Spleen (tissue), 7 donors: ENCODE results near the gene RSL24D1.

Experiments
- POLR2AphosphoS5 ChIP-seq, 3 donors: sonication (generic); formaldehyde crosslinking; IDR thresholded peaks; one replicate each; pipeline ENCODE4 v1.5.1; 2017; ENCODE audit warnings: antibody characterized with exemption in 3 of 3
- TF ChIP-seq, protein P1 (sequence below), 11 experiments: fragments of 200-600 bp in 7 of 11; fragments of 450-650 bp in 4 of 11; sonication (generic) in 4 of 11; IDR thresholded peaks in 8 of 11; conservative IDR thresholded peaks in 3 of 11; 1 replicate in 7 of 11; 2 replicates in 4 of 11; pipeline versions ENCODE4 v1.4.0 to v1.8.0; 2016 to 2021; ENCODE audit warnings: antibody characterized with exemption in 11 of 11, inconsistent platforms in 4 of 11, mild to moderate bottlenecking in 1 of 11
- donor health status: DM: no; HTN: no; CAD: no; lungs with moderate emphysema.
- donor health status: DM: no; HTN: no; CAD: no.
- donor health status: DM: no; HTN: no; CAD: no.

DNA sequence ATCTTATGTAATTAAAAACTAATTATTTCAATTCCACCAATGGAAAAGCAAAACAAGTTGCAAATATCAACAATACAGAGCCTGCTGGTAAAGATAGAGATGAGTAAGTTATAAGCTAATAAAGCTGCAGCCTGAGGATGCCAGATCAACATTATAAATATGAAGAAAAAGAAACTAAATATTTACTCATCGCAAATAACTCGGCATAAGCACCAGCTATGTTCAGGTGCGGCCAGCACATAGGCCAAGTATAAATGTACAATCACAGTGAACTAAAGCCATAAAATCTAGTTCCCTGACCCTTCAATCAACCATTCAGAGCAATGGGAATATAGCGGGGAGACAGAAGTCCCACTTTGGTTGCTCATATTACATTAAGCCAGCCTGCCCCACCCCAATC lies 7.7 kb upstream of the RSL24D1 start:
- TF ChIP-seq, protein P1, sequence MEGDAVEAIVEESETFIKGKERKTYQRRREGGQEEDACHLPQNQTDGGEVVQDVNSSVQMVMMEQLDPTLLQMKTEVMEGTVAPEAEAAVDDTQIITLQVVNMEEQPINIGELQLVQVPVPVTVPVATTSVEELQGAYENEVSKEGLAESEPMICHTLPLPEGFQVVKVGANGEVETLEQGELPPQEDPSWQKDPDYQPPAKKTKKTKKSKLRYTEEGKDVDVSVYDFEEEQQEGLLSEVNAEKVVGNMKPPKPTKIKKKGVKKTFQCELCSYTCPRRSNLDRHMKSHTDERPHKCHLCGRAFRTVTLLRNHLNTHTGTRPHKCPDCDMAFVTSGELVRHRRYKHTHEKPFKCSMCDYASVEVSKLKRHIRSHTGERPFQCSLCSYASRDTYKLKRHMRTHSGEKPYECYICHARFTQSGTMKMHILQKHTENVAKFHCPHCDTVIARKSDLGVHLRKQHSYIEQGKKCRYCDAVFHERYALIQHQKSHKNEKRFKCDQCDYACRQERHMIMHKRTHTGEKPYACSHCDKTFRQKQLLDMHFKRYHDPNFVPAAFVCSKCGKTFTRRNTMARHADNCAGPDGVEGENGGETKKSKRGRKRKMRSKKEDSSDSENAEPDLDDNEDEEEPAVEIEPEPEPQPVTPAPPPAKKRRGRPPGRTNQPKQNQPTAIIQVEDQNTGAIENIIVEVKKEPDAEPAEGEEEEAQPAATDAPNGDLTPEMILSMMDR (IDR thresholded peaks at IDR 0.05 in 8 of 11, conservative IDR thresholded peaks at IDR 0.05 in 3 of 11) = no peak
- no peak for TF ChIP-seq POLR2AphosphoS5 (IDR thresholded peaks at IDR 0.05)
